AG04449 (cell line): ENCODE results near the gene MSRB1.
A peak's percentile ranks its signal among the peaks of the same experiment; 100 is the strongest.
"Not testable (repeated sequence)": the region's sequence is repeated elsewhere in the genome, so short reads cannot be mapped to it uniquely, and the experiment has no call there.

Experiments
- CTCF ChIA-PET: fragments of 350-600 bp; formaldehyde crosslinking; extraction: SDS; loops from one replicate; lab custom pipeline; 2021; ENCODE audit warnings: antibody characterized with exemption; lab: Yijun Ruan, JAX
- POLR2A ChIA-PET: fragments of 400-600, 350-600 bp; formaldehyde crosslinking; extraction: SDS; loops from one replicate; lab custom pipeline; 2020; ENCODE audit warnings: antibody characterized with exemption, inconsistent platforms; lab: Yijun Ruan, JAX
- DNase-seq: peaks from one replicate; pipeline ENCODE4 v3.0.0-alpha.2; 2010; ENCODE audit warnings: low read depth, low spot score
- H3K4me3 ChIP-seq: 2 replicates; pipeline ENCODE4 v1.5.1; 2011; ENCODE audit warnings: low read depth, mild to moderate bottlenecking, control low read depth, low read length
- TF ChIP-seq, protein P1 (sequence below): IDR thresholded peaks from one replicate; pipeline ENCODE4 v1.5.1; 2011; ENCODE audit warnings: mild to moderate bottlenecking, moderate library complexity, low read length, control low read depth, inconsistent platforms; ENCODE audit not compliant: insufficient read depth; ENCODE audit errors: missing control alignments

MSRB1 gene

DNA sequence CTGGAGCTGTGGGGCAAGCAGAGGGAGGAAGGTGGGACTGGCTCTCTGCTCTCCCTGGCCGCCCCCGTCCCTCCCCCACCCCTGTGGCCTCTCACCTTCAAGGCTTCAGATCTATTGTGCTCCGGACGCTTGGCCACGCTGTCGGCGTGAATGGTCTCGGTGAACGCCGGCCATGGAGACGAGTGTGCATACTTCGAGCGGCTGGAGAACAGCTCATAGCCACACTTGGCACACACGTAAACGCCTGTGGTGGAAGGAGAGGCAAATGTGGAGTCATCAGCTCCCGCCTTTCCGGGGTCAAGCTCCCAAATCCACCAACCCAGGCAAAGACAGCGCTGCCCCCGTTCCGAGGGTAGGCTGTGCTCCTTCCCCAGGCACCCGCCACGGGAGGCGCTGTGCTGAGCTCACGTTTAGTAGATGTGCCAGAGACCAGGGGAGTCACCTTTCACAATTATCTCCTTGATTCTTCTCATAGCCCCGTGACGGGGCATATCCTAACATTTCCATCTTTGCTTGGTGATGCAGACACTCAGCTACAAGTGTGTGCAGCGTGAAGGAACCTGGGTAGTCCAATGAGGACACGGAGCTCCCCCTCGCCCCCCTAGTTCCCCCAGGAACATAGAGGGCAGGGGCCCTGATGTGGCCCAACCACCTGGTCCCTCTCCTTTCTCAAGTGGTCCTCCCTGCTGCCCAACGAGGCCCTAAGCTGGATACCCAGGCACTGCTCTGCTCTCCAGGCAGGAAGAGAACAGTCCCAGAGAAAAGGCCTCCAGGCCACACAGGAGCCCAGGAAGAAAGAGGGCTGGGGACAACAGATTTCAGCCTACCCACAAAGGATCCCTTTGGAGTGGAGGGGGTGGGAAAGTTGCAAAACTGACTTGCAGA is 1.6 kb downstream of the MSRB1 start:
- ChIA-PET POLR2A (interaction anchor here (1.7 kb wide), 1 partner anchor 23 kb away, joined by 5 read pairs; the partner anchor contains the start of gene RPS2), CTCF (interaction anchor here (0.8 to 7.4 kb wide), 7 partner anchors 9 to 199 kb away, joined by 3 to 80 read pairs (median 4); partner anchors contain the start of gene RPS2)
- no peak for DNase-seq
- TF ChIP-seq, protein P1, sequence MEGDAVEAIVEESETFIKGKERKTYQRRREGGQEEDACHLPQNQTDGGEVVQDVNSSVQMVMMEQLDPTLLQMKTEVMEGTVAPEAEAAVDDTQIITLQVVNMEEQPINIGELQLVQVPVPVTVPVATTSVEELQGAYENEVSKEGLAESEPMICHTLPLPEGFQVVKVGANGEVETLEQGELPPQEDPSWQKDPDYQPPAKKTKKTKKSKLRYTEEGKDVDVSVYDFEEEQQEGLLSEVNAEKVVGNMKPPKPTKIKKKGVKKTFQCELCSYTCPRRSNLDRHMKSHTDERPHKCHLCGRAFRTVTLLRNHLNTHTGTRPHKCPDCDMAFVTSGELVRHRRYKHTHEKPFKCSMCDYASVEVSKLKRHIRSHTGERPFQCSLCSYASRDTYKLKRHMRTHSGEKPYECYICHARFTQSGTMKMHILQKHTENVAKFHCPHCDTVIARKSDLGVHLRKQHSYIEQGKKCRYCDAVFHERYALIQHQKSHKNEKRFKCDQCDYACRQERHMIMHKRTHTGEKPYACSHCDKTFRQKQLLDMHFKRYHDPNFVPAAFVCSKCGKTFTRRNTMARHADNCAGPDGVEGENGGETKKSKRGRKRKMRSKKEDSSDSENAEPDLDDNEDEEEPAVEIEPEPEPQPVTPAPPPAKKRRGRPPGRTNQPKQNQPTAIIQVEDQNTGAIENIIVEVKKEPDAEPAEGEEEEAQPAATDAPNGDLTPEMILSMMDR = no peak
- H3K4me3 ChIP-seq = peak overlapping the region; percentile 87

DNA sequence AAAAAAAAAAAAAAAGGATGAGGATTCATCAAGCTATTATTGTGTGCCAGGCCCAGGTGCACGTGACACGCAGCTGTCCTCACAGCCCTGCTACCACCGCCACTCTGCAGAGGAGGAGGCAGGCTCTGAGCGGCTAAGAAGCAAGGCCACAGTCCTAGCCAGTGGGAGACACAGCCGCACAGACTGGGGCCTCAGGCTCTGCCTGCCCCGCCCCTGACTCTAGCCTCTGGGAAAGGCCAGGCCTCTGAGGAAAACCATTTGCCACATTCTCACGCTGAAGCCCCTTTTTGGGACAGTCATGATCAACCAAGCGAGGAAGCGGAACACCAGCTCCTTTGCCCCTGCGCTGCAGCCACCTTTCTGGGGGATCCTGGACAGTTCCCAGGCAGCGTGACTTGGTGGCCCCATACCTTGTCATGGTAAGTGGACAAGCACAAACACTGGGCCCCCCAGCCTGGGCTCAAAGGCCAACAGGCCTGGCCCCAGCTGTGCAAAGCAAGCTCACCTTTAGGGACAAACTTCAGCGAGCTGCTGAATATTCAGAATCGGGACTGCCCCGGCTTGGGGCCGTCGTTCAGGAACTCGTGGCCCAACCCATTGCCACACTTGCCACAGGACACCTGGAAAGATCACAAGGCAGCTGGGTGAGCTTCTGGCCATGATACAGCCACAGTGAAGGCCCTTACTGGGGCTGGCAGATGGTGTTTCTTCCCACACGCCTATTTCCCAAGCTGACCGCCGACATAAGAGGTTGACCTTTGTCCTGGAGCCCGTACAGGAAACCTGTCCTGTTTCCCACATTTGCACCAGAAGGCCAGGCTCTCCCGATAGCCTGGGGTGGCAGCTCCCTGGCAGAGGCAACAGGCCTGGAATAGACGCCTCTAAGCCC is 2.5 kb downstream of the MSRB1 start:
- CTCF ChIA-PET = interaction anchor here (0.7 to 7.4 kb wide), 9 partner anchors 8 to 200 kb away, joined by 3 to 80 read pairs (median 4); partner anchors contain the start of gene RPS2
- POLR2A ChIA-PET = interaction anchor here (1.7 kb wide), 1 partner anchor 24 kb away, joined by 5 read pairs; the partner anchor contains the start of gene RPS2
- H3K4me3 ChIP-seq = no peak overlapping the region
- DNase-seq = no peak
- TF ChIP-seq, protein P1 = no peak

DNA sequence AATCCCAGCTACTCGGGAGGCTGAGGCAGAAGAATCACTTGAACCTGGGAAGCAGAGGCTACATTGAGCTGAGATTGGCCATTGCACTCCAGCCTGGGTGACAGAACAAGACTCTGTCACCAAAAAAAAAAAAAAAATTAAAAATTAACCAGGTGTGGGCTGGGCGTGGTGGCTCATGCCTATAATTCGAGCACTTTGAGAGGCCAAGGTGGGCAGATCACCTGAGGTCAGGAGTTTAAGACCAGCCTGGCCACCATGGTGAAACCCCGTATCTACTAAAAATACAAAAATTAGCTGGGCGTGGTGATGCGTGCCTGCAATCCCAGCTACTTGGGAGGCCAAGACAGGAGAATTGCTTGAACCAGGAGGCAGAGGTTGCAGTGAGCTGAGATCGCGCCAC is 3.2 kb downstream of the MSRB1 start:
- ChIA-PET POLR2A (interaction anchor here (1.7 kb wide), 1 partner anchor 25 kb away, joined by 5 read pairs; the partner anchor contains the start of gene RPS2), CTCF (interaction anchor here (0.7 to 7.4 kb wide), 4 partner anchors 7 to 166 kb away, joined by 4 to 80 read pairs (median 6); no protein-coding TSS in a partner anchor)

DNA sequence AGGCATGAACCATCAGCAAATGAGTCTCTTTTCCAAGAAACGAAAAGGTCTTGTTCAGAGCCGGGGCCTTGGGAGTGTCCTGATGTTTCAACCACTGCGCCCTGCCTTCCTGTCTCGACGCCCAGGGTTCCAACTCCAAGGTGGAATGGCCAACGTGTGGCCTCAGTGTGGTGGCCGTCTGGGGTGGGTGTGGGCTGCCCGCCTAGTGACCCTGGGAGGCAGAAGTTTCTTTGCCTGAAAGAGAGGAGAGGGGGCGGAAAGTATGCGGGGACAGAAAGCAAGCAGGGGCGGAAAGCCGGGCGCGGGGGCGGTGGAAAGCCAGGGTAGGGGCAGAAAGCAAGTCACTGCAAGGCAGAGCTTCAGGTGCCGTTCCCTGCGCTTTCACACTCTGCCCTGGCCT is 4.1 kb downstream of the MSRB1 start:
- no peak overlapping the region for H3K4me3 ChIP-seq
- TF ChIP-seq, protein P1 = no peak
- ChIA-PET CTCF (interaction anchor here (0.6 to 7.4 kb wide), 3 partner anchors 10 to 165 kb away, joined by 3 to 80 read pairs (median 4); no protein-coding TSS in a partner anchor), POLR2A (no interaction called here)
- no peak for DNase-seq

More for the DNA sequence above, 3.2 kb downstream of the MSRB1 start:
- not testable (repeated sequence) for H3K4me3 ChIP-seq, DNase-seq

DNA sequence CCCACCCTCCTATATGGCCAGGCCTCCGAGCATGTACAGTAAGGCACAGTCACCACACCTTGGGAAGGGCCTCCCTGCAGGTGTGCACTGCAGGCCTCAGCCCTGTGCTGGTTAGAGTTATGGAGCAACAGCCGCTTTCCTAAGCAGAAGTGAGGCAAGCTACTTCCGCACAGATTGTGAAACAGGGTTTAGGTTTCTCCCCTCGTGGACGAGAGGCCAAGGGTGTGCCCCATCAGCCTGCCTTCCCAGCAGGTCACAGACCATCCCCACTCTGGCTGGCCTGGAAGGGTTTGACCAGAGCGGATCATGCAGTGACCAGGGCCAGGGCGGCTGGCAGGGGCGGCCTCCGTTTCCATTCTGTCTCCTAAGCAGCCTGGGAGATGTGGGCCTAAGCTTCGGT is 4.7 kb downstream of the MSRB1 start:
- DNase-seq = no peak
- TF ChIP-seq, protein P1 = no peak
- ChIA-PET POLR2A (no interaction called here), CTCF (interaction anchor here (0.6 to 7.4 kb wide), 2 partner anchors 9 to 47 kb away, joined by 3 to 80 read pairs; no protein-coding TSS in a partner anchor)
- H3K4me3 ChIP-seq = no peak overlapping the region

DNA sequence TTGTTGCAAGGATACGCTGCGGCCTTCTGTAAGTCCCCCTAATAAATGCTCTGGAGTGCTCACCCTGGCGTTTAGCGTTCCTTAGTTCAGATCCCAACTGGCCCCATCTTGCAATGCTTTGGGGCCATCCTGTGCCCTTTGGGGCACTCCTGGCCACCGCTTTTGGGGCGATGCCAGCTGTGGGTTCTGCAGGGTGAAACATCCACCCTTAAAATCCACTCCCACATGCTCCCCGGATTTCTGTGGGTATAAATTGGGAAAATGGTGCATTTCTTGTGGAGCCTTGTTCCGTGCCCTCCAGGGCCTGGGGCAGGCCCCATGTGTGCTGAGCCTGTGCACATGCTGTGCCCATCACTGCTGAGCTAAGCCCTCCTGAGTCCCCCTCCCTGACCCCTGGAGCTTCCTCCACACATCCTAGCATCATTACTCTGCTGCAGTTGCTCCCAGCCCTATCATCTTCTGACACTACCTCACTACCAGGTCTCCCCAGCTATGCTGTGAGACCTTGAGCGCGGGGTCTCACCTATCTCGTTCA is 6.0 kb downstream of the MSRB1 start:
- CTCF ChIA-PET = interaction anchor here (0.6 to 7.4 kb wide), 2 partner anchors 8 to 73 kb away, joined by 4 to 80 read pairs; no protein-coding TSS in a partner anchor

More for the DNA sequence above, 6.0 kb downstream of the MSRB1 start:
- TF ChIP-seq, protein P1 = no peak
- DNase-seq = no peak
- POLR2A ChIA-PET = no interaction called here
- H3K4me3 ChIP-seq = no peak overlapping the region
